Measurements from ENCODE around the gene NLGN4X. TPM values are rescaled to one million over a fixed set of nuclear protein-coding genes. Genes with fewer than 3 reads are reported as not detected.

The NLGN4X gene
- polyA plus RNA-seq, 2 of the 4 experiments (the other 2 are of a cell fraction): 0.06 to 0.17 TPM

GRCh38 chrX:6021316-6022091 is 207.2 kb downstream of the NLGN4X start:
- FAIRE-seq: no peak
- POLR2A ChIA-PET: no interaction called here

GRCh38 chrX:6019076-6019475 is 209.6 kb downstream of the NLGN4X start:
- Histone ChIP-seq H3K27ac (no peak overlapping the region), H3K4me2 (no peak overlapping the region), H3K4me3 (no peak overlapping the region), H3K4me1 (no peaks in the 10 kb centered on the region), H3K9me3 (no peaks in the 10 kb centered on the region)
- POLR2A ChIA-PET: no interaction called here
- FAIRE-seq: no peak
- no peak for TF ChIP-seq POLR2A (IDR thresholded peaks at IDR 0.05; ENCODE audit: low read length)
- TF ChIP-seq CTCF (IDR thresholded peaks at IDR 0.05): no peak
- no peak for TF ChIP-seq KDM1A (IDR thresholded peaks at IDR 0.05; ENCODE audit: low read depth)
- TF ChIP-seq ZSCAN20 (CRISPR knock-in tag; IDR thresholded peaks at IDR 0.05): no peak
- TF ChIP-seq CHD4 (IDR thresholded peaks at IDR 0.05; ENCODE audit: borderline replicate concordance): no peak
- TF ChIP-seq BCL3 (IDR thresholded peaks at IDR 0.05): no peak
- no peak for TF ChIP-seq EHMT2 (IDR thresholded peaks at IDR 0.05; ENCODE audit: low read depth)
- CTCF ChIA-PET: no interaction called here
- WGBS (ENCODE audit: missing lambda C conversion rate): 2% methylated on average over 4 of the region's 4 CpGs
- no peak for ATAC-seq
- DNase-seq (ENCODE audit: low read depth in 1 of 2, low spot score in 1 of 2): no peak

More at GRCh38 chrX:6021316-6022091, 207.2 kb downstream of the NLGN4X start:
- CTCF ChIA-PET: no interaction called here
- Histone ChIP-seq H3K4me3 (no peak overlapping the region), H3K9me3 (no peaks in the 10 kb centered on the region), H3K4me2 (no peak overlapping the region), H3K4me1 (no peaks in the 10 kb centered on the region), H3K27ac (no peak overlapping the region)
- ATAC-seq: no peak
- WGBS (ENCODE audit: missing lambda C conversion rate): 4% methylated on average over 4 of the region's 4 CpGs
- peak in 1 of 2 experiments; percentile 23 for DNase-seq (ENCODE audit: low read depth in 1 of 2, low spot score in 1 of 2)
- peak; percentile 21; the same call in 1 of the 3 replicates for TF ChIP-seq CTCF (IDR thresholded peaks at IDR 0.05)
- TF ChIP-seq TFCP2L1 (CRISPR knock-in tag; IDR thresholded peaks at IDR 0.05): no peak
- peak in 1 of 2 experiments; percentile 53; a peak in 3 of 5 replicates for TF ChIP-seq RAD21 (conservative IDR thresholded peaks at IDR 0.05 in 1 of 2, IDR thresholded peaks at IDR 0.05 in 1 of 2)

GRCh38 chrX:6015423-6015822 is 213.2 kb downstream of the NLGN4X start:
- Histone ChIP-seq H3K27ac (no peak overlapping the region), H3K4me2 (no peak overlapping the region), H3K4me3 (no peak overlapping the region), H3K4me1 (no peaks in the 10 kb centered on the region), H3K9me3 (no peaks in the 10 kb centered on the region)
- POLR2A ChIA-PET: no interaction called here
- no peak for TF ChIP-seq HEYL (CRISPR knock-in tag; IDR thresholded peaks at IDR 0.05)
- no peak for TF ChIP-seq RAD21 (conservative IDR thresholded peaks at IDR 0.05 in 1 of 2, IDR thresholded peaks at IDR 0.05 in 1 of 2)
- TF ChIP-seq ZNF302 (CRISPR knock-in tag; IDR thresholded peaks at IDR 0.05): no peak
- TF ChIP-seq MAFK (IDR thresholded peaks at IDR 0.05; ENCODE audit: partially characterized antibody): peak; percentile 9
- no peak for TF ChIP-seq BCL3 (IDR thresholded peaks at IDR 0.05)
- TF ChIP-seq ESRRA (IDR thresholded peaks at IDR 0.05; ENCODE audit: borderline replicate concordance, low read length): no peak
- TF ChIP-seq RARB (CRISPR knock-in tag; IDR thresholded peaks at IDR 0.05): no peak
- 0% methylated on average over 5 of the region's 5 CpGs for WGBS (ENCODE audit: missing lambda C conversion rate)
- peak; percentile 23 for FAIRE-seq
- ATAC-seq: no peak
- CTCF ChIA-PET: no interaction called here
- no peak for DNase-seq (ENCODE audit: low read depth in 1 of 2, low spot score in 1 of 2)
